Omental fat pad (tissue), 4 donors: ENCODE data around the gene SOD3. TPM values are rescaled to one million over a fixed set of nuclear protein-coding genes. Genes with fewer than 3 reads are reported as not detected.

Source experiments
- ATAC-seq: fragments of 150-250 bp; one replicate; pipeline ENCODE4 v1.9.1; 2016; ENCODE audit warnings: mild to moderate bottlenecking, moderate library complexity; ENCODE audit not compliant: low FRiP score
- DNase-seq: peaks from one replicate; pipeline ENCODE4 v3.0.0-alpha.2; 2019; ENCODE audit warnings: low spot score
- total RNA-seq, 4 donors: library from RNA; depleted of rRNA; stranded (reverse); fragments of >200 nt; gene quantifications; one replicate each; pipeline ENCODE4 v1.1.0, GENCODE V29; 2016
- TF ChIP-seq, protein P1 (sequence below), 3 donors: fragments of 450-650 bp; IDR thresholded peaks; one replicate each; pipeline ENCODE4 v1.5.1; 2016 to 2017; ENCODE audit warnings: antibody characterized with exemption in 3 of 3, mild to moderate bottlenecking in 3 of 3, moderate library complexity in 2 of 3

SOD3 gene
- total RNA-seq, 4 donors from 2014 or later, result 42.3 to 79.5 (median 69.8) TPM

DNA sequence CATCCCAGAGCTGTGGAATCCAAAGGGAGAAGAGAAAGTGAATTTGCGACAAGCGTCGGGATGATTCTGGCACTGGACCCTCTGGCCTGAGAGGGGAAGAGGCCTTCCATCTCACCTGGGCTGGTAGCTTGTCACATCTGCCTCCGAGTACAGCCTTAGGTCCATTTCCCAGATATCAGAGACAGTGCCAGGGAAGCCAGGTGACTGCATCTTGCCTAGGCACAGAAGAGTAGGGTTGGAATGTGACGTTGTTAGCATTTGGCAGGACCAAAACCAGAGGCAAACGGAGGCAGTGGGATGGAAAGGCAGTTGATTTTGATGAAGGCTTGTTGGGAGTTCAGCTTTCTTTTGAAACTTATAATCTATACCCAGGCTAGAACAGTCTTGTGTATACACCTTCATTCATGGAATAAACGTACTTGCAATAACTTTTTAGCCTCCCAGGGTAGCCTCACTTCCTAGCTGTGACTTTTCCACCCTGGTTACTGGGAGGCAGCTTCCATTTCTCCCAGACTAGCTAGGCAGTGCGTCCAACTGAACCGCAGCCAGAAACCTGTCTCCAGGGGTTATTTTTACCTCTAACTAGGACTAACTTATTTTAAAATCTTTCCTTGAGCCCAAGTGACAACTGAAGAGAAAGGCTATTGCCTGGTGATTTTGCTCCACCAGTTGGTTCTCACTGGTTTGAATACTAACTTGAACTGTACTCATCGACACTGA lies 5.9 kb downstream of the SOD3 start:
- ATAC-seq (no peak), DNase-seq (no peak)
- TF ChIP-seq, protein P1, sequence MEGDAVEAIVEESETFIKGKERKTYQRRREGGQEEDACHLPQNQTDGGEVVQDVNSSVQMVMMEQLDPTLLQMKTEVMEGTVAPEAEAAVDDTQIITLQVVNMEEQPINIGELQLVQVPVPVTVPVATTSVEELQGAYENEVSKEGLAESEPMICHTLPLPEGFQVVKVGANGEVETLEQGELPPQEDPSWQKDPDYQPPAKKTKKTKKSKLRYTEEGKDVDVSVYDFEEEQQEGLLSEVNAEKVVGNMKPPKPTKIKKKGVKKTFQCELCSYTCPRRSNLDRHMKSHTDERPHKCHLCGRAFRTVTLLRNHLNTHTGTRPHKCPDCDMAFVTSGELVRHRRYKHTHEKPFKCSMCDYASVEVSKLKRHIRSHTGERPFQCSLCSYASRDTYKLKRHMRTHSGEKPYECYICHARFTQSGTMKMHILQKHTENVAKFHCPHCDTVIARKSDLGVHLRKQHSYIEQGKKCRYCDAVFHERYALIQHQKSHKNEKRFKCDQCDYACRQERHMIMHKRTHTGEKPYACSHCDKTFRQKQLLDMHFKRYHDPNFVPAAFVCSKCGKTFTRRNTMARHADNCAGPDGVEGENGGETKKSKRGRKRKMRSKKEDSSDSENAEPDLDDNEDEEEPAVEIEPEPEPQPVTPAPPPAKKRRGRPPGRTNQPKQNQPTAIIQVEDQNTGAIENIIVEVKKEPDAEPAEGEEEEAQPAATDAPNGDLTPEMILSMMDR (IDR thresholded peaks at IDR 0.05), result no peak

DNA sequence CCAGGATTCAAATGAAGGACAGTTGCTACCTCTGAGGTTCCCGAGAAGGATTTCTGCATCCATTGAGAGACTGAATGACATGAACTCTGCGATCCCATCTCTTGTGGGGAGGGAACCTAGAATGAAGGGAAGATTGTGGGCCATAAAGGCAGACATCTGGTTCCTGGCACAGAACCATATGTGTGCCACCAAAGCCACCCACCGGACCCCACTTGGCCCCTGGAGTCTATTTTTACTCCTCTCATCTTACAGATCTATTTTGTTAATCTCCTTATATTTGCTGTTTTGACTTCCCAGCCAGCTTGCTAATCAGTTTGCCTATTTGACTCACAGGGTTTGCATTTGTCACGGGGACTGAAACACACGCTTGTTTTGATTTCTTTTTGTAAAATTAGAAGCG lies 7.3 kb downstream of the SOD3 start:
- DNase-seq, result no peak
- TF ChIP-seq, protein P1 (IDR thresholded peaks at IDR 0.05), result no peak
- ATAC-seq, result no peak

DNA sequence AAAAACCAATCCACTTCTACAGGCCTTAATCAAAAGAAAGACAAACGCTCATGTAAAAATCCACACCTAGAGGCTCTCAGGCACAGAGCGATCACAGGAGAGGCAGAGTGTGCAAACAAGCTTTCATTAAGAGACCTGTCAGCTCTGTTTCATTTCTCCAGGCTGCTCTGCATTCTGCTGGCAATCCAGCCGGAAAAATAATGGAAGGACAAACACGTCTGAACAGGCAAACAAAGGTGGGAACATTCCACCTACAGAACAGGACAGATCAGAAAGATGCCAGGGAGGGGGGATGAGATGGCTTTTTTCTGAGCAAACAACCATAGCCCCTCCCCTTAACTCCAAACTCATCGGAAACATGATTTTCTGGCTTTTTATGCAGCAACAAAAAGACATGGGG lies 9.7 kb downstream of the SOD3 start:
- TF ChIP-seq, protein P1 (IDR thresholded peaks at IDR 0.05), result no peak
- ATAC-seq, result no peak

DNA sequence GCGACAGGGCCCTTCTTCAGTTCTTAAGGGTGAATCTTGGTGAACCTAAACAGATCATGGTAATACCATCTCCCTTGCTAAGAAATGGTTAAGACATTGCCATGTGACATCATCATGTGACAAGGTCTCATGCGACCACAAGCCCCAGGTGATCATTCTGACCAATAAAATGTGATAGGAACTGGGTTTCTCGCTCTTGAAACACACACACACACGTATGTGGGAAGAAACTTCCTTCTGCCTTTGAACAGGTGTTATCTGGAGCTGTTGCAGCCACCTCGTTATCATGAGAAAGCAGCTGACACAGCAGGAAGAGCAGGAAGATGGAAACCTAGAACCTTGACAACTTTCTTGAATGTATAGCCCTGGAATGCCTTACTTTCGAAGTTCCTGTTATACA lies 10.2 kb downstream of the SOD3 start:
- ATAC-seq, result no peak
- TF ChIP-seq, protein P1 (IDR thresholded peaks at IDR 0.05), result no peak
- DNase-seq, result no peak

More for the DNA sequence above, 9.7 kb downstream of the SOD3 start:
- no peak for DNase-seq

DNA sequence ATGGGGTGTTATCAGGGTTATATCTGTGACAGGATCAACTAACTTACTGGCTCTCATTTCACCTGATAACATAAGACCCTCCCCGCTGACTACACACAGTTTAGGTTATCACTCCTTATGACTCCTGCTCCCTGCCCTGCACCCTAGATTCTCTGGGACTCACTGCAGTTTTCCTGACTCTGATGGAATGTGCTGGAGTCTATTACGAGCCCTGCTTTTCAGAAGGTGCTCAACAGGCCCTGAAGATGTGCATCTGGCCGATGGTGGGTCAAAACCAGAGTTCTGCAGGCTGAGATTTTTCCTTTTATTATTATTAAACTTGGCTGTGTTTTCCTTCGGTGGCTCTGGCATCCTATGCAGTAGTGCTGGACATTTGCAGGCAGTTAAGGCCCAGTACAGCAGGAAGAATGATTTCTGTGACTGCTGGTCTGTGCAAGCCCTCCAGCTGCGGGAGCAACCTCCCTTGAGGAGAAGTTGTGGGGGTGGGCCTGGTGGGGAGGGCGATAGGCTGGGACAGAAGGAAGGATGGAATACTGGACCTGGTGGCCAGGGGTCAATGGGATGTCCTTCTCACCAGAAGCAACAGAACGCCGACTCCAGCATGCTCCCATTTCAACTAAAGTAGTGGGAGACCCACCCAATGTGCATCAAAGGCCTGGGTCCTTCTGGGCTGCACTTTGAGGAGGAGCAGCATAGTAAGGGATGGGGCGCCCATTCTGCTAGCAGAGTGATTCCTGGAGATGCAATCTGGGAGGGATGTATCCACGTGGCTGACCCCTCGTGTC lies 11.0 kb downstream of the SOD3 start:
- TF ChIP-seq, protein P1 (IDR thresholded peaks at IDR 0.05), result no peak
- no peak for ATAC-seq
- no peak for DNase-seq

DNA sequence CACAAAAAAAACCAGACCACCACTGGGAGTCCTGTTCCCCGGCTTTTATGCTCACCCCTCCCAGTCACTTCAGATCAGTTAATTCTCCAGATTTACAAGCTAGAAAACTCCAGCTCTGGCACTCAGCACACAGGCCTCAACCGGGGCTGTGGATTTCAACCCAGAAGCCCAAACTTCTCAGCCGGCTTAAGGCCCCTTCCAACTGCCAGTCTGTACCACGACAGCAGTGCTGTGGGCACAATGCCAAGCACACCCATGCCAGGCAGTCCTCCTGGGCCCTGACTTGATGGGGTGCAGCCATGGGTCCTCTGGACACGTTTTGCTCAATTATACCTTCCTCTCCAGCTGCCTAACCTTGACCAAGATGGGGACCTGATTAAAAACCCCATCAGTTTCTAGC lies 12.2 kb downstream of the SOD3 start:
- DNase-seq, result no peak
- ATAC-seq, result no peak
- TF ChIP-seq, protein P1 (IDR thresholded peaks at IDR 0.05), result no peak
